Upper lobe of left lung (tissue), 6 donors: ENCODE results near the gene PARD3B. TPM values are rescaled to one million over a fixed set of nuclear protein-coding genes. Genes with fewer than 3 reads are reported as not detected.

Experiments used
- ATAC-seq, 2 donors: fragments of 200-7000 bp; cut with Tn5 transposase; one replicate each; pipeline ENCODE4 v1.9.1; 2022; ENCODE audit warnings: mild to moderate bottlenecking in 2 of 2, moderate library complexity in 2 of 2; ENCODE audit not compliant: low FRiP score in 2 of 2
- DNase-seq, 2 donors: peaks; one replicate each; pipeline ENCODE4 v3.0.0-alpha.2; 2019 to 2020
- H3K27ac ChIP-seq, 4 donors: fragments of 200-600 bp; sonication (generic); one replicate each; pipeline ENCODE4 v1.5.1; 2016 to 2019
- H3K27me3 ChIP-seq, 4 donors: fragments of 200-600 bp; sonication (generic); one replicate each; pipeline ENCODE4 v1.5.1; 2017 to 2019
- H3K36me3 ChIP-seq, 4 donors: fragments of 200-600 bp; sonication (generic); one replicate each; pipeline ENCODE4 v1.5.1; 2016 to 2019
- H3K4me1 ChIP-seq, 4 donors: fragments of 200-600 bp; sonication (generic); one replicate each; pipeline ENCODE4 v1.5.1; 2018 to 2019
- H3K4me3 ChIP-seq, 4 donors: fragments of 200-600 bp; sonication (generic); one replicate each; pipeline ENCODE4 v1.5.1; 2017 to 2019; ENCODE audit warnings: mild to moderate bottlenecking in 2 of 4, moderate library complexity in 1 of 4
- H3K9me3 ChIP-seq, 4 donors: fragments of 200-600 bp; sonication (generic); one replicate each; pipeline ENCODE4 v1.5.1; 2018 to 2019
- CTCF ChIP-seq, 6 experiments: fragments of 450-650 bp in 4 of 6; fragments of 200-600 bp in 2 of 6; sonication (generic) in 2 of 6; IDR thresholded peaks; one replicate each; pipeline ENCODE4 v1.5.1; 2016 to 2019; ENCODE audit warnings: antibody characterized with exemption in 6 of 6
- EP300 ChIP-seq, 4 donors: sonication (generic); formaldehyde crosslinking; IDR thresholded peaks; one replicate each; pipeline ENCODE4 v1.5.1; 2017; ENCODE audit warnings: antibody characterized with exemption in 4 of 4, control low read depth in 2 of 4
- POLR2A ChIP-seq, 4 donors: fragments of 450-650 bp; IDR thresholded peaks; one replicate each; pipeline ENCODE4 v1.5.1; 2016 to 2017; ENCODE audit warnings: antibody characterized with exemption in 4 of 4, mild to moderate bottlenecking in 2 of 4
- POLR2AphosphoS5 ChIP-seq, 2 donors: sonication (generic); formaldehyde crosslinking; IDR thresholded peaks; one replicate each; pipeline ENCODE4 v1.5.1; 2017; ENCODE audit warnings: antibody characterized with exemption in 2 of 2
- WGBS, 2 donors: methylation state at CpG; one replicate each; pipeline ENCODE4 v1.1.5; 2017 to 2018; 5-methylcytosine and 5-hydroxymethylcytosine counted together
- total RNA-seq, 6 donors: library from RNA; depleted of rRNA in 4 of 6; stranded (reverse); fragments of >200 nt in 4 of 6; gene quantifications; one replicate each; pipeline versions ENCODE4 v1.1.0 to v1.2.1, GENCODE V29; 2016 to 2021
- donor health status: DM: no; HTN: no; CAD: no; lungs with moderate emphysema.
- donor health status: DM: no; HTN: yes; CAD: no; lungs with severe emphysema.

Gene PARD3B
- total RNA-seq, 6 donors from 2014 or later = 17.8 to 44.9 (median 24.2) TPM

- no peaks in the 10 kb centered on the region for H3K36me3 ChIP-seq
- no peak overlapping the region for H3K4me3 ChIP-seq
- TF ChIP-seq EP300 (IDR thresholded peaks at IDR 0.05) = no peak
- H3K27ac ChIP-seq = no peak overlapping the region
- no peaks in the 10 kb centered on the region for H3K9me3 ChIP-seq
- no peak for DNase-seq
- no peak for ATAC-seq
- no peaks in the 10 kb centered on the region for H3K27me3 ChIP-seq
- H3K4me1 ChIP-seq = peaks cover 0 to 6% (median 1%) of the 10 kb centered on the region in 4 donors
- WGBS, 2 donors = 70 to 89% methylated on average over 1 of the region's 1 CpG
Observed at GRCh38 chr2:204535764-204536163, 9.5 kb upstream of the PARD3B start.

GRCh38 chr2:204538182-204539018 is 6.9 kb upstream of the PARD3B start:
- no peak for DNase-seq
- no peak for ATAC-seq
- H3K4me3 ChIP-seq = no peak overlapping the region

GRCh38 chr2:204539019-204539385 is 6.3 kb upstream of the PARD3B start:
- DNase-seq (no peak), ATAC-seq (no peak)
- 74 to 80% methylated on average over 1 of the region's 1 CpG for WGBS, 2 donors
- Histone ChIP-seq H3K27me3 (no peaks in the 10 kb centered on the region), H3K36me3 (no peaks in the 10 kb centered on the region), H3K4me1 (peaks cover 0 to 6% (median 1%) of the 10 kb centered on the region in 4 donors), H3K4me3 (no peak overlapping the region), H3K9me3 (no peaks in the 10 kb centered on the region), H3K27ac (no peak overlapping the region)
- no peak for TF ChIP-seq POLR2AphosphoS5 (IDR thresholded peaks at IDR 0.05)
- no peak for TF ChIP-seq EP300 (IDR thresholded peaks at IDR 0.05)
- no peak for TF ChIP-seq POLR2A (IDR thresholded peaks at IDR 0.05)
- TF ChIP-seq CTCF (IDR thresholded peaks at IDR 0.05) = no peak

More at GRCh38 chr2:204538182-204539018, 6.9 kb upstream of the PARD3B start:
- Histone ChIP-seq H3K4me1 (peaks cover 0 to 6% (median 1%) of the 10 kb centered on the region in 4 donors), H3K27ac (no peak overlapping the region), H3K9me3 (no peaks in the 10 kb centered on the region), H3K27me3 (no peaks in the 10 kb centered on the region), H3K36me3 (no peaks in the 10 kb centered on the region)
- no peak for TF ChIP-seq POLR2A (IDR thresholded peaks at IDR 0.05)
- TF ChIP-seq POLR2AphosphoS5 (IDR thresholded peaks at IDR 0.05) = no peak
- no peak for TF ChIP-seq CTCF (IDR thresholded peaks at IDR 0.05)
- no peak for TF ChIP-seq EP300 (IDR thresholded peaks at IDR 0.05)
- WGBS, 2 donors = 52 to 57% methylated on average over 10 of the region's 10 CpGs

GRCh38 chr2:204541637-204542036 is 3.6 kb upstream of the PARD3B start:
- 89 to 97% methylated on average over 2 of the region's 2 CpGs for WGBS, 2 donors

More at GRCh38 chr2:204541637-204542036, 3.6 kb upstream of the PARD3B start:
- peaks cover 6 to 13% (median 8%) of the 10 kb centered on the region in 4 donors for H3K4me1 ChIP-seq
- H3K27ac ChIP-seq = no peak overlapping the region
- H3K36me3 ChIP-seq = no peaks in the 10 kb centered on the region
- no peak for ATAC-seq
- TF ChIP-seq EP300 (IDR thresholded peaks at IDR 0.05) = no peak
- no peak for TF ChIP-seq POLR2A (IDR thresholded peaks at IDR 0.05)
- TF ChIP-seq POLR2AphosphoS5 (IDR thresholded peaks at IDR 0.05) = no peak
- no peak for TF ChIP-seq CTCF (IDR thresholded peaks at IDR 0.05)
- H3K27me3 ChIP-seq = no peaks in the 10 kb centered on the region
- DNase-seq = no peak
- no peak overlapping the region for H3K4me3 ChIP-seq
- H3K9me3 ChIP-seq = no peaks in the 10 kb centered on the region
